ENCODE measurements around the gene AREG. TPM values are rescaled to one million over a fixed set of nuclear protein-coding genes. Genes with fewer than 3 reads are reported as not detected.

AREG gene
- total RNA-seq, 1 donor from 2014 or later: 2.2 TPM

DNA sequence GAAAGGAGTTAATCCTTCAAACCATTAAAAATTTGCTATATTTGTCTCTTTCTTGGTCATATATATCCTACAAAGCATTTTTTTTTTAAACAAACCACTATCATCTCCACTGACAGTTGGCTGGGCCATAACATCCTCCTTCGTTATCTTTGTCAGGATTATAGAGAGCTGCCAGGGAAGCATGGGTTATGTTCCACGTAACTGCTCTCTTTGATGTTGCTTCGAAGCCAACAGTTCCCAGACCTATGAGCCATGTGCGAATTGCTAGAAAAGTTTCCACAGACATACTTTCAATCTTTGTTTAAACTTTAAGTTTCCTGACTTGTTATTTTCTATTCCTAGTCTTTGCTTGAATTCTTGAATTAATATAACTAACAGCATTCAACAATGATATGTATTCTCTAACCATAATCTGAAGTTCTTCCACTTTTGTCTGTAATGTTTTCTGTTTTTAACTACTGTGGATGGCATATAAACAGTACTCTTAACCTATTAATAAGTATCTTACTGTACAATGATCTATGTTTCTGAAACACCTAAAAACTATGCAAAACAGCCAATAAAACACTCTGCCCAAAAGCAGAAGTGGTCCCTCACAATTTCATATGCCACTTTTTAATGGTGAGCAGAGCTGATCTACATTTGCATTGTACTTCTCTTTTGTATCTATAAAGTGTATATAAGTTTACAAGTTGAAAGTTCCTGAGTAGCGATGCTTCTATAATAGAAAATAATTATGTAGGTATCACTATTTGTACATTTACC is 42.1 kb upstream of the AREG start:
- TF ChIP-seq, protein P1, sequence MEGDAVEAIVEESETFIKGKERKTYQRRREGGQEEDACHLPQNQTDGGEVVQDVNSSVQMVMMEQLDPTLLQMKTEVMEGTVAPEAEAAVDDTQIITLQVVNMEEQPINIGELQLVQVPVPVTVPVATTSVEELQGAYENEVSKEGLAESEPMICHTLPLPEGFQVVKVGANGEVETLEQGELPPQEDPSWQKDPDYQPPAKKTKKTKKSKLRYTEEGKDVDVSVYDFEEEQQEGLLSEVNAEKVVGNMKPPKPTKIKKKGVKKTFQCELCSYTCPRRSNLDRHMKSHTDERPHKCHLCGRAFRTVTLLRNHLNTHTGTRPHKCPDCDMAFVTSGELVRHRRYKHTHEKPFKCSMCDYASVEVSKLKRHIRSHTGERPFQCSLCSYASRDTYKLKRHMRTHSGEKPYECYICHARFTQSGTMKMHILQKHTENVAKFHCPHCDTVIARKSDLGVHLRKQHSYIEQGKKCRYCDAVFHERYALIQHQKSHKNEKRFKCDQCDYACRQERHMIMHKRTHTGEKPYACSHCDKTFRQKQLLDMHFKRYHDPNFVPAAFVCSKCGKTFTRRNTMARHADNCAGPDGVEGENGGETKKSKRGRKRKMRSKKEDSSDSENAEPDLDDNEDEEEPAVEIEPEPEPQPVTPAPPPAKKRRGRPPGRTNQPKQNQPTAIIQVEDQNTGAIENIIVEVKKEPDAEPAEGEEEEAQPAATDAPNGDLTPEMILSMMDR (IDR thresholded peaks at IDR 0.05; ENCODE audit: unreplicated experiment): no peak
- no peak overlapping the region for H3K27ac Mint-ChIP-seq
- H3K27me3 Mint-ChIP-seq: no peaks in the 10 kb centered on the region
- no peak overlapping the region for H3K4me3 Mint-ChIP-seq (ENCODE audit: low read depth)
- no peaks in the 10 kb centered on the region for H3K4me1 Mint-ChIP-seq (ENCODE audit: low read depth)
- H3K36me3 Mint-ChIP-seq (ENCODE audit: insufficient read depth): no peaks in the 10 kb centered on the region
- peaks cover 3% of the 10 kb centered on the region for H3K9me3 Mint-ChIP-seq (ENCODE audit: low read depth)
- DNase-seq (ENCODE audit: low spot score, unreplicated experiment): no peak

DNA sequence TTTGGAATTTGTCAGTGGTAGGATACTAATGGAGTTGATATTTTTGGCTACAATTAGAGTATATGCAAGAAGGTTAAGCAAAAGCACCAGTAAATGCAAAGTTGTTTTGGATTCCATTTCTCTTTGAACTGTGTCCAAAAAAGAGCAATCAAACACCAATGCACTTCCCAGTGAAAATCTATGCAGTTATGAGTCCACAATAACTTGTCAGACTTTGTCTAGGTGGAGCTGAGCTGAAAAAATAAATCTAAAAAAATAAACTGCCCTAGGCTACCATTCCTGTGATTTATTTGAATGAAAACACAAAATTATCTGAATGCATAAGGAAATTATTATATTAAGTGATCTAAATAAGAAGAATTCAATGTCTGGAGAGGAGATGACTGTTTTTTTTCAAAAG is 37.0 kb upstream of the AREG start:
- Mint-ChIP-seq H3K9me3 (ENCODE audit: low read depth) (no peaks in the 10 kb centered on the region), H3K36me3 (ENCODE audit: insufficient read depth) (no peaks in the 10 kb centered on the region), H3K4me3 (ENCODE audit: low read depth) (no peak overlapping the region), H3K4me1 (ENCODE audit: low read depth) (peaks cover 3% of the 10 kb centered on the region), H3K27me3 (no peaks in the 10 kb centered on the region), H3K27ac (no peak overlapping the region)
- TF ChIP-seq, protein P1 (IDR thresholded peaks at IDR 0.05; ENCODE audit: unreplicated experiment): no peak
- no peak for DNase-seq (ENCODE audit: low spot score, unreplicated experiment)

DNA sequence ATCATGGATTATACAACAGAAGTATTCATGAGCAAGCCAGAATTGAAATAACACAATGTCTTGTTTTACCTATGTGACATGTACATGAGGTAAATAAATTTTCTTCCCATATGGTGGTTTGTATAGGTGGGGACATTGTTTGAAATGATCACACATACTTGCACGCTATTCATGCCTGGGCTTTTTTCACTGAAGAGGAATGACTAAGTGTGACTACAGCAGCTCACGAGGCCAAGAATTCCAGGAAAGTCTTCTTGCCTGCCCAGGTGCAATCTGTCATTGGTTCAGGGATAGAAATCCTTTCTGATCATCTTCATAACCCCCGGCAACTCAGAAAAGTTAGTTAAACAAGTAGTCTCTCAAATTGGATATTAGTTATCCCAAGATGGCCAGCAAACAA is 36.3 kb upstream of the AREG start:
- H3K4me1 Mint-ChIP-seq (ENCODE audit: low read depth): peaks cover 3% of the 10 kb centered on the region
- no peaks in the 10 kb centered on the region for H3K9me3 Mint-ChIP-seq (ENCODE audit: low read depth)
- H3K27ac Mint-ChIP-seq: no peak overlapping the region
- DNase-seq (ENCODE audit: low spot score, unreplicated experiment): no peak
- no peak overlapping the region for H3K4me3 Mint-ChIP-seq (ENCODE audit: low read depth)
- TF ChIP-seq, protein P1 (IDR thresholded peaks at IDR 0.05; ENCODE audit: unreplicated experiment): no peak
- no peaks in the 10 kb centered on the region for H3K36me3 Mint-ChIP-seq (ENCODE audit: insufficient read depth)
- H3K27me3 Mint-ChIP-seq: no peaks in the 10 kb centered on the region

DNA sequence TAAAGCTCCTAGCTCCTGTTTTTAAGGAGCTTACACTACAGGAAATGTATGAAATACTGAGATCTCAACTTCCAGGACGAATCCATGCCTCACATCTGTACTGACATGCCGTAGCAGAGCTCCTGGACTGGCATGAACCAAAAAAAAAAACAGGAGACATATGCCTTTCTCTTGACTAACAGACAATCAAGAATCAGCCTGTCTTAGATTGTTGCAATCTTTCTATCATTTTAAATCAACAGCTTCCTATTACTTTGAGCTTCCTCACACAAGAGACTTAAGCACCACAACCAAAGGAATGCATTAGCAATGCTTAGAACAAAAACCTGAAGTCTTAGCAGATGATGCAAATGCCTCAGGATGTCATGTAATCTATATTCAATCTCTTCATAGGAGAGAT is 34.7 kb upstream of the AREG start:
- Mint-ChIP-seq H3K4me1 (ENCODE audit: low read depth) (peaks cover 9% of the 10 kb centered on the region), H3K4me3 (ENCODE audit: low read depth) (no peak overlapping the region), H3K9me3 (ENCODE audit: low read depth) (no peaks in the 10 kb centered on the region), H3K36me3 (ENCODE audit: insufficient read depth) (no peaks in the 10 kb centered on the region), H3K27ac (no peak overlapping the region), H3K27me3 (no peaks in the 10 kb centered on the region)
- TF ChIP-seq, protein P1 (IDR thresholded peaks at IDR 0.05; ENCODE audit: unreplicated experiment): no peak
- no peak for DNase-seq (ENCODE audit: low spot score, unreplicated experiment)

DNA sequence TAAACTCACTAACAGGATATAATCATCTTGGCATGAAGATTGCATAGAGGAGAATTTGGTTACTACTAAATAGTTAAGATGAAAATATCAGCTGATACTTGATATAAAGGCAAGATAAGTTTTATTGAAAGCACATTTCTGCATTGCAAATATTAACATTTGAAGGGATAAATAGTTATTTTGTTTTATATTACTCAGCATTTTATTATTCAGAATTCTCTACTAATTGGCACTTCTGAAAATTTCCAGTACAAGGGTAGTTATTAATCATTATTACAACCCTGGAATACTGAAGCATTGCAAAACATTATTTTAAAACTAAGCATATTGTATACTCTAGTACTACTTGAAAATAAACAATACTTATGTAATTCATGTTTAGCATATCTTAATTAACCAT is 32.7 kb upstream of the AREG start:
- H3K27ac Mint-ChIP-seq: no peak overlapping the region
- H3K4me1 Mint-ChIP-seq (ENCODE audit: low read depth): peaks cover 19% of the 10 kb centered on the region
- peaks cover 3% of the 10 kb centered on the region for H3K9me3 Mint-ChIP-seq (ENCODE audit: low read depth)
- no peaks in the 10 kb centered on the region for H3K36me3 Mint-ChIP-seq (ENCODE audit: insufficient read depth)
- H3K4me3 Mint-ChIP-seq (ENCODE audit: low read depth): no peak overlapping the region
- H3K27me3 Mint-ChIP-seq: no peaks in the 10 kb centered on the region
- TF ChIP-seq, protein P1 (IDR thresholded peaks at IDR 0.05; ENCODE audit: unreplicated experiment): no peak
- no peak for DNase-seq (ENCODE audit: low spot score, unreplicated experiment)

Data from progenitor cell of endocrine pancreas (in vitro differentiated cells).